ENCODE results near the gene LAMA3. TPM values are rescaled to one million over a fixed set of nuclear protein-coding genes. Genes with fewer than 3 reads are reported as not detected.
"Not testable (repeated sequence)": the region's sequence is repeated elsewhere in the genome, so short reads cannot be mapped to it uniquely, and the experiment has no call there.

The LAMA3 gene
- total RNA-seq, 2 donors from 2014 or later = 9.3 to 21.1 TPM

GRCh38 chr18:23735021-23735464 is 45.8 kb downstream of the LAMA3 start:
- H3K9me3 ChIP-seq = no peaks in the 10 kb centered on the region
- H3K27me3 ChIP-seq = no peaks in the 10 kb centered on the region
- TF ChIP-seq POLR2A (IDR thresholded peaks at IDR 0.05) = no peak
- no peak for TF ChIP-seq CTCF (IDR thresholded peaks at IDR 0.05)
- no peak overlapping the region for H3K4me3 ChIP-seq
- DNase-seq = no peak
- 46 to 54% methylated on average over 6 of the region's 6 CpGs for WGBS, 2 donors
- no peak for ATAC-seq
- no peaks in the 10 kb centered on the region for H3K36me3 ChIP-seq (replicated peaks in 1 of 2; ENCODE audit: insufficient read depth in 1 of 2, low read depth in 2 of 2)
- no peak overlapping the region for H3K27ac ChIP-seq
- peaks cover 9% of the 10 kb centered on the region for H3K4me1 ChIP-seq
- intact Hi-C loops (cut with DNase I) = no loop called here

- Histone ChIP-seq H3K9me3 (no peaks in the 10 kb centered on the region), H3K36me3 (replicated peaks in 1 of 2; ENCODE audit: insufficient read depth in 1 of 2, low read depth in 2 of 2) (no peaks in the 10 kb centered on the region), H3K27ac (no peak overlapping the region), H3K27me3 (no peaks in the 10 kb centered on the region), H3K4me1 (peaks cover 9% of the 10 kb centered on the region), H3K4me3 (no peak overlapping the region)
- DNase-seq (no peak), ATAC-seq (no peak)
- no peak for TF ChIP-seq CTCF (IDR thresholded peaks at IDR 0.05)
- no peak for TF ChIP-seq POLR2A (IDR thresholded peaks at IDR 0.05)
- 68 to 73% methylated on average over 9 of the region's 9 CpGs for WGBS, 2 donors
- intact Hi-C loops (cut with DNase I) = no loop called here
Measured at GRCh38 chr18:23737578-23737977, 48.3 kb downstream of the LAMA3 start.

GRCh38 chr18:23738151-23738550 is 48.9 kb downstream of the LAMA3 start:
- intact Hi-C loops (cut with DNase I) = no loop called here
- 68 to 85% methylated on average over 5 of the region's 5 CpGs for WGBS, 2 donors
- ATAC-seq = no peak

GRCh38 chr18:23738575-23738974 is 49.3 kb downstream of the LAMA3 start:
- no peaks in the 10 kb centered on the region for H3K27me3 ChIP-seq
- ATAC-seq (no peak), DNase-seq (no peak)
- WGBS, 2 donors = 81 to 96% methylated on average over 5 of the region's 5 CpGs
- no peaks in the 10 kb centered on the region for H3K9me3 ChIP-seq
- TF ChIP-seq POLR2A (IDR thresholded peaks at IDR 0.05) = no peak
- no peak for TF ChIP-seq CTCF (IDR thresholded peaks at IDR 0.05)
- no peak overlapping the region for H3K4me3 ChIP-seq
- no peak overlapping the region for H3K27ac ChIP-seq
- H3K36me3 ChIP-seq (replicated peaks in 1 of 2; ENCODE audit: insufficient read depth in 1 of 2, low read depth in 2 of 2) = no peaks in the 10 kb centered on the region
- intact Hi-C loops (cut with DNase I) = no loop called here
- peaks cover 9% of the 10 kb centered on the region for H3K4me1 ChIP-seq

More at GRCh38 chr18:23738151-23738550, 48.9 kb downstream of the LAMA3 start:
- H3K4me3 ChIP-seq = no peak overlapping the region
- no peaks in the 10 kb centered on the region for H3K27me3 ChIP-seq
- peaks cover 9% of the 10 kb centered on the region for H3K4me1 ChIP-seq
- H3K27ac ChIP-seq = no peak overlapping the region
- no peak for DNase-seq
- no peaks in the 10 kb centered on the region for H3K36me3 ChIP-seq (replicated peaks in 1 of 2; ENCODE audit: insufficient read depth in 1 of 2, low read depth in 2 of 2)
- no peaks in the 10 kb centered on the region for H3K9me3 ChIP-seq
- no peak for TF ChIP-seq CTCF (IDR thresholded peaks at IDR 0.05)
- TF ChIP-seq POLR2A (IDR thresholded peaks at IDR 0.05) = no peak

GRCh38 chr18:23740105-23740830 is 51.0 kb downstream of the LAMA3 start:
- no peaks in the 10 kb centered on the region for H3K9me3 ChIP-seq
- no peak overlapping the region for H3K27ac ChIP-seq
- 36 to 54% methylated on average over 4 of the region's 4 CpGs for WGBS, 2 donors
- DNase-seq (no peak), ATAC-seq (no peak)
- no peaks in the 10 kb centered on the region for H3K4me1 ChIP-seq
- H3K4me3 ChIP-seq = no peak overlapping the region
- intact Hi-C loops (cut with DNase I) = no loop called here
- TF ChIP-seq POLR2A (IDR thresholded peaks at IDR 0.05) = no peak
- no peak for TF ChIP-seq CTCF (IDR thresholded peaks at IDR 0.05)
- no peaks in the 10 kb centered on the region for H3K36me3 ChIP-seq (replicated peaks in 1 of 2; ENCODE audit: insufficient read depth in 1 of 2, low read depth in 2 of 2)
- no peaks in the 10 kb centered on the region for H3K27me3 ChIP-seq

- 80 to 88% methylated on average over 6 of the region's 6 CpGs for WGBS, 2 donors
- H3K36me3 ChIP-seq (replicated peaks in 1 of 2; ENCODE audit: insufficient read depth in 1 of 2, low read depth in 2 of 2); H3K4me1 ChIP-seq; ATAC-seq; H3K27me3 ChIP-seq; DNase-seq; H3K27ac ChIP-seq; H3K4me3 ChIP-seq; intact Hi-C loops (cut with DNase I); H3K9me3 ChIP-seq: not testable (repeated sequence)
Measured at GRCh38 chr18:23741967-23742366, 52.7 kb downstream of the LAMA3 start.
